Trophoblast cell (in vitro differentiated cells and primary cell): ENCODE results near the gene PM20D1.
A peak's percentile ranks its signal among the peaks of the same experiment; 100 is the strongest.

ENCODE experiments used
- DNase-seq, 2 donors: peaks; one replicate each; pipeline ENCODE4 v3.0.0-alpha.2; 2016
- H2AFZ ChIP-seq: 2 replicates; pipeline ENCODE4 v1.6.1; 2013; ENCODE audit warnings: low read length, moderate library complexity, mild to moderate bottlenecking; ENCODE audit not compliant: insufficient read depth, poor library complexity
- H2AK5ac ChIP-seq: 2 replicates; pipeline ENCODE4 v1.6.1; 2013; ENCODE audit warnings: mild to moderate bottlenecking, low read length
- H2BK120ac ChIP-seq: 2 replicates; pipeline ENCODE4 v1.6.1; 2013; ENCODE audit warnings: low read length, mild to moderate bottlenecking, moderate library complexity; ENCODE audit not compliant: insufficient read depth, poor library complexity
- H2BK12ac ChIP-seq: 2 replicates; pipeline ENCODE4 v1.6.1; 2013; ENCODE audit warnings: mild to moderate bottlenecking, low read length, moderate library complexity
- H2BK5ac ChIP-seq: 2 replicates; pipeline ENCODE4 v1.6.1; 2013; ENCODE audit warnings: low read length, low read depth, moderate library complexity, mild to moderate bottlenecking; ENCODE audit not compliant: poor library complexity
- H3K14ac ChIP-seq: 2 replicates; pipeline ENCODE4 v1.6.1; 2013; ENCODE audit warnings: mild to moderate bottlenecking, low read length
- H3K18ac ChIP-seq: 2 replicates; pipeline ENCODE4 v1.6.1; 2013; ENCODE audit warnings: mild to moderate bottlenecking, low read length
- H3K23ac ChIP-seq: 2 replicates; pipeline ENCODE4 v1.6.1; 2013; ENCODE audit warnings: low read length
- H3K27ac ChIP-seq: 2 replicates; pipeline ENCODE4 v1.5.1; 2013; ENCODE audit warnings: low read depth, mild to moderate bottlenecking, inconsistent platforms, low read length, moderate library complexity
- H3K27me3 ChIP-seq: 2 replicates; pipeline ENCODE4 v1.6.1; 2013; ENCODE audit warnings: inconsistent platforms, mild to moderate bottlenecking, low read length, moderate library complexity; ENCODE audit not compliant: insufficient read depth
- H3K36me3 ChIP-seq, 2 experiments: 1 replicate in 1 of 2; 2 replicates in 1 of 2; pipeline ENCODE4 v1.6.1; 2013; ENCODE audit warnings: low read length in 2 of 2, mild to moderate bottlenecking in 2 of 2, moderate library complexity in 1 of 2; ENCODE audit not compliant: insufficient read depth in 2 of 2, control insufficient read depth in 1 of 2
- H3K4ac ChIP-seq: 2 replicates; pipeline ENCODE4 v1.6.1; 2013; ENCODE audit warnings: low read depth, mild to moderate bottlenecking, low read length, moderate library complexity
- H3K4me1 ChIP-seq, 2 experiments: 1 replicate in 1 of 2; 2 replicates in 1 of 2; pipeline ENCODE4 v1.6.1; 2013; ENCODE audit warnings: low read length in 2 of 2, mild to moderate bottlenecking in 2 of 2, moderate library complexity in 1 of 2; ENCODE audit not compliant: insufficient read depth in 2 of 2, control insufficient read depth in 1 of 2
- H3K4me2 ChIP-seq: 2 replicates; pipeline ENCODE4 v1.6.1; 2013; ENCODE audit warnings: inconsistent platforms, mild to moderate bottlenecking, low read length, moderate library complexity
- H3K4me3 ChIP-seq: 2 replicates; pipeline ENCODE4 v1.5.1; 2013; ENCODE audit warnings: mild to moderate bottlenecking, low read depth, low read length, inconsistent platforms
- H3K79me1 ChIP-seq: one replicate; pipeline ENCODE4 v1.6.1; 2013; ENCODE audit warnings: low read length
- H3K79me2 ChIP-seq: 2 replicates; pipeline ENCODE4 v1.6.1; 2013; ENCODE audit warnings: low read length, mild to moderate bottlenecking; ENCODE audit not compliant: control insufficient read depth, insufficient read depth, poor library complexity
- H3K9ac ChIP-seq: 2 replicates; pipeline ENCODE4 v1.6.1; 2013; ENCODE audit warnings: mild to moderate bottlenecking, low read length
- H3K9me3 ChIP-seq: 2 replicates; pipeline ENCODE4 v1.6.1; 2013; ENCODE audit warnings: low read depth, mild to moderate bottlenecking, control low read depth, inconsistent platforms, low read length; ENCODE audit not compliant: insufficient read depth
- H4K12ac ChIP-seq: 2 replicates; pipeline ENCODE4 v1.6.1; 2013; ENCODE audit warnings: low read depth, mild to moderate bottlenecking, low read length, moderate library complexity
- H4K8ac ChIP-seq: 2 replicates; pipeline ENCODE4 v1.6.1; 2013; ENCODE audit warnings: low read depth, mild to moderate bottlenecking, low read length, moderate library complexity
- H4K91ac ChIP-seq: one replicate; pipeline ENCODE4 v1.6.1; 2013; ENCODE audit warnings: low read depth, mild to moderate bottlenecking, low read length, moderate library complexity
- WGBS: extraction: QIAGEN DNeasy Blood & Tissue Kit; methylation state at CpG from one replicate; pipeline ENCODE4 v1.1.7; 2013; ENCODE audit warnings: missing lambda C conversion rate; ENCODE audit not compliant: insufficient read length, insufficient coverage; ENCODE audit errors: extremely low coverage; 5-methylcytosine and 5-hydroxymethylcytosine counted together

PM20D1 gene

DNA sequence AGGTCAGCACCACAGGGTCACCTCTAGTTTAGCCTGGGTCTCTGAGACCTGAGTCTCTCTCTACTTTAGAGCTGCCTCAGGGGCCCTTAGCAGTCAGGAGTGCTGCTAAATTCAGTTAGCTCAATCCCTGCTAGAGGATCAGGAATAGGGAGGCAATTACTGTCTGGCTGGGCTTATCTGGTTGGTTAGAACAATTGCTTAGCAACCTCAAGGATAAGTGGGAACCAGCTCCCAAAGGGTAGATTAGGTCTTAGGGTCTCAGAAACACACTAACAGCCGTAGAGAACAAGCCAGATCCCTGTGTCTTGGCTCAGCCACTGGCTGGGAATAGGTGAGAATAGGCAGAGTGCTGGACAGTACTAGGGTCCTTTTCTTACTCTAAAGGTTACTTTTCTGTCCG is 7.7 kb downstream of the PM20D1 start:
- H3K4me1 ChIP-seq = peaks cover 0 to 4% of the 10 kb centered on the region in 2 experiments
- no peak overlapping the region for H3K27ac ChIP-seq
- H4K91ac ChIP-seq = no peak overlapping the region
- H3K79me1 ChIP-seq = no peaks in the 10 kb centered on the region
- H2AFZ ChIP-seq = no peak overlapping the region
- no peak overlapping the region for H3K4ac ChIP-seq
- no peak overlapping the region for H4K8ac ChIP-seq
- no peak overlapping the region for H3K4me3 ChIP-seq
- no peak for DNase-seq
- H3K9me3 ChIP-seq = no peaks in the 10 kb centered on the region
- H3K36me3 ChIP-seq = no peaks in the 10 kb centered on the region
- H2BK12ac ChIP-seq = no peak overlapping the region
- H4K12ac ChIP-seq = no peak overlapping the region
- no peak overlapping the region for H3K4me2 ChIP-seq
- WGBS = no CpG with 5 or more reads among the region's 2 CpGs
- no peak overlapping the region for H3K14ac ChIP-seq
- H3K79me2 ChIP-seq = no peaks in the 10 kb centered on the region
- H2BK5ac ChIP-seq = no peak overlapping the region
- H3K27me3 ChIP-seq = no peaks in the 10 kb centered on the region
- H3K9ac ChIP-seq = no peak overlapping the region
- H3K23ac ChIP-seq = no peak overlapping the region
- H2AK5ac ChIP-seq = no peak overlapping the region
- no peak overlapping the region for H3K18ac ChIP-seq
- no peak overlapping the region for H2BK120ac ChIP-seq

DNA sequence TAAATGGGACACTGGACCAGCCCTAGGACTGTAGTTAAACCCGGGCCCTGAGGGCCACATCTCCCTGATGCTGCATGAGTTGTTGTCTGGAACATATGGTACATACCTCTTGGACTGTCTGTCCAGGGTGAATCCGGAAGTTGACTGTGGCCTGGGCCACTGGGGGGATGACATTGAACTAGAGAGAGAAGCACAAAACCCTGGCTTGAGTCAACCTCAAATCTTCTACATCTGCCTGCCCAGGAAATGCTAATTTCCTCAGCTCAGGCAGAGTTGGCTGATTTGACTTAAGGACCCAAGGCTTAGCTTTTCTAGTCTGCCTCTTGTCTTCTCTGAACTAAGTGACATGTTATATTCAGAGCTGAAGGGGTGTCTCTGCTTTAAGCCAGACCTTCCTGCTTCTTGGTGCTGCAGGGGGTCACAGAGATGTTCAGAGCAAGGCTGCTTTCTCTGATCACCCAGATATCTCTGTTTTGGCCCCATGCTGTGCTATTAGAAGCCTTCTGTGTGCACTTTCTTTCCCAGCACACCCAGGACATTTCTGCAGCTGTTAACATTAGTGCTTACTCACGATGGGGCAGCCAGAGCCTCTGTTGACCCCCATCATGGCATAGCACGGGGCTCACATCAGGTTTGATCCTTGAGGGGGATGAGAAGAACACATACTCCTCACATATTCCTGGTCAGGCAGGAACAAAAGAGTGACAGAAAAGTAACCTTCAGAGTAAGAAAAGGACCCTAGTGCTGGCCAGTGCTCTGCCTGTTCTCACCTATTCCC is 9.6 kb downstream of the PM20D1 start:
- DNase-seq = no peak

DNA sequence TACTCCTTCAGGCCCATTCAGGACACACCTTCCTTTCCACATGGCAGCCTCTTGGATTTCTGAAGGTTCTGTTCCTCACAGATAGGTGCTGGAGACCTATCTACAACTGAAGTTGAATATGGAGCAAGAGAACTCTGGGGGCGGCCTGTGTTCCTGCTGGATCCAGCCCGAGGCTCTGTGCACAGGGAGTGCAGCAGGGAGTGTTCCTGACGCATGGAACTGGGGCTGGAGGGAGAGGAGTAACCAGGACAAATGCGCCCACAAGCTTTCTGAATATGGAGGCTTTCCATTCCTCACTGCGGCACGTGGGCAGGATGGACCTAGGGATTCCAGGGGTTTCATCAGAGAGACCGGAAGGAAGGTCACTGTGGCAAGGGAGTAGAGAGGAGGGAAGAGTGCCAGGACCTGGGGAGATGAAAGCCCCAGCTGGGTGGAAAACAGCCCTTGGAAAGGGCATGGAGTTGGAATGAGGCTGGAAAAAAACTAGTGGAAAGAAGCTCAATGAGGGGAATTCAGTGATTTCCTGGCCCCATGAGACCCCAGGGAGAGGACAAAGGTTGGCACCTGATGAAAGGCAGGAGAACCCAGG is 12.5 kb downstream of the PM20D1 start:
- Histone ChIP-seq H3K4me1 (peaks cover 7 to 8% of the 10 kb centered on the region in 2 experiments), H3K4me3 (no peak overlapping the region), H2BK5ac (no peak overlapping the region), H2AFZ (no peak overlapping the region), H4K8ac (no peak overlapping the region), H4K91ac (no peak overlapping the region), H2BK120ac (no peak overlapping the region), H3K14ac (no peak overlapping the region), H3K18ac (no peak overlapping the region), H3K27me3 (no peaks in the 10 kb centered on the region), H3K79me1 (no peaks in the 10 kb centered on the region), H3K36me3 (no peaks in the 10 kb centered on the region), H3K9me3 (no peaks in the 10 kb centered on the region), H3K27ac (no peak overlapping the region), H3K23ac (no peak overlapping the region), H2BK12ac (no peak overlapping the region), H3K4me2 (no peak overlapping the region), H4K12ac (no peak overlapping the region), H3K79me2 (no peaks in the 10 kb centered on the region), H3K9ac (no peak overlapping the region), H2AK5ac (no peak overlapping the region), H3K4ac (no peak overlapping the region)
- no CpG with 5 or more reads among the region's 7 CpGs for WGBS
- DNase-seq = no peak

More for the DNA sequence above, 9.6 kb downstream of the PM20D1 start:
- H4K12ac ChIP-seq = no peak overlapping the region
- no peak overlapping the region for H3K4me3 ChIP-seq
- no CpG with 5 or more reads among the region's 4 CpGs for WGBS
- H3K9me3 ChIP-seq = no peaks in the 10 kb centered on the region
- H3K14ac ChIP-seq = no peak overlapping the region
- no peak overlapping the region for H2AK5ac ChIP-seq
- no peak overlapping the region for H2AFZ ChIP-seq
- H3K23ac ChIP-seq = no peak overlapping the region
- H3K4me1 ChIP-seq = peaks cover 0 to 4% of the 10 kb centered on the region in 2 experiments
- H3K9ac ChIP-seq = no peak overlapping the region
- H3K79me2 ChIP-seq = no peaks in the 10 kb centered on the region
- H3K27me3 ChIP-seq = no peaks in the 10 kb centered on the region
- no peak overlapping the region for H3K4ac ChIP-seq
- no peak overlapping the region for H3K27ac ChIP-seq
- H2BK120ac ChIP-seq = no peak overlapping the region
- H2BK12ac ChIP-seq = no peak overlapping the region
- H2BK5ac ChIP-seq = no peak overlapping the region
- H4K8ac ChIP-seq = no peak overlapping the region
- no peak overlapping the region for H4K91ac ChIP-seq
- no peak overlapping the region for H3K18ac ChIP-seq
- no peaks in the 10 kb centered on the region for H3K36me3 ChIP-seq
- H3K4me2 ChIP-seq = no peak overlapping the region
- H3K79me1 ChIP-seq = no peaks in the 10 kb centered on the region

DNA sequence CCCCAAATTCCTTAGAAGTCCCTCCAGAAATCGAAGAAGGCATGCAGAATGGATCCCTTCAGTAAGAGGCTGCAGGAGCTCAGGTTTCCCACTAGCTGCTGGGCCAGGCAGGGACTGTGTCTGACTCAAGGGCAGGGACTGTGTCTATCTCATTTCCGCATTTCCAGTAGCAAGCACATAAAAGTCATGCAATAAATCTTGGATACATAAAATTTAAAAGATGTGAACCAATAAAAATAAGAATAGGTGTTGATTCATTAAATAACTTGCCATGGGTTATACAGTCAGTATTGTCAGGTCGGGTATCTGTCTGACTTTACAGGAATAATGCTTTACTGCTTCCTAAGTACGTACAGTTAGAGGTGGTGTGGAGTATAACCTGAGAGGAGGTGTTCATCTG is 15.2 kb downstream of the PM20D1 start:
- no CpG with 5 or more reads among the region's 4 CpGs for WGBS
- peaks cover 4 to 14% of the 10 kb centered on the region in 2 experiments for H3K4me1 ChIP-seq
- no peak overlapping the region for H2BK5ac ChIP-seq
- H3K27me3 ChIP-seq = no peaks in the 10 kb centered on the region
- no peaks in the 10 kb centered on the region for H3K79me1 ChIP-seq
- peak overlapping the region; percentile 4 for H2BK12ac ChIP-seq
- H3K23ac ChIP-seq = no peak overlapping the region
- no peak overlapping the region for H4K8ac ChIP-seq
- no peak overlapping the region for H2AFZ ChIP-seq
- H3K4me3 ChIP-seq = no peak overlapping the region
- no peaks in the 10 kb centered on the region for H3K79me2 ChIP-seq
- no peak overlapping the region for H4K91ac ChIP-seq
- no peak overlapping the region for H4K12ac ChIP-seq
- H3K14ac ChIP-seq = no peak overlapping the region
- no peak overlapping the region for H2BK120ac ChIP-seq
- no peak for DNase-seq
- H3K9ac ChIP-seq = no peak overlapping the region
- H3K4me2 ChIP-seq = no peak overlapping the region
- H3K36me3 ChIP-seq = no peaks in the 10 kb centered on the region
- H3K18ac ChIP-seq = no peak overlapping the region
- H3K27ac ChIP-seq = no peak overlapping the region
- peaks cover 1% of the 10 kb centered on the region for H3K9me3 ChIP-seq
- no peak overlapping the region for H3K4ac ChIP-seq
- no peak overlapping the region for H2AK5ac ChIP-seq
